Neuronal stem cell (in vitro differentiated cells): ENCODE results near the gene DGCR6L.
"Not testable (repeated sequence)": the region's sequence is repeated elsewhere in the genome, so short reads cannot be mapped to it uniquely, and the experiment has no call there.

Experiments
- DNase-seq: peaks from one replicate; pipeline ENCODE4 v3.0.0-alpha.2; 2013; ENCODE audit warnings: low spot score
- H2AFZ ChIP-seq: one replicate; pipeline ENCODE4 v1.6.1; 2013; ENCODE audit warnings: mild to moderate bottlenecking, low read length, inconsistent platforms
- H2AK5ac ChIP-seq: 2 replicates; pipeline ENCODE4 v1.6.1; 2013; ENCODE audit warnings: low read depth, mild to moderate bottlenecking, inconsistent platforms, low read length, moderate library complexity, mixed read lengths
- H2BK120ac ChIP-seq: 2 replicates; pipeline ENCODE4 v1.6.1; 2013; ENCODE audit warnings: low read depth, mild to moderate bottlenecking, inconsistent platforms, low read length, moderate library complexity, mixed read lengths
- H2BK12ac ChIP-seq: one replicate; pipeline ENCODE4 v1.6.1; 2013; ENCODE audit warnings: low read length, inconsistent platforms
- H2BK15ac ChIP-seq: 2 replicates; pipeline ENCODE4 v1.6.1; 2013; ENCODE audit warnings: mild to moderate bottlenecking, low read length, inconsistent platforms, mixed read lengths
- H2BK5ac ChIP-seq: one replicate; pipeline ENCODE4 v1.6.1; 2013; ENCODE audit warnings: inconsistent platforms, mild to moderate bottlenecking, low read length, moderate library complexity
- H3K14ac ChIP-seq: one replicate; pipeline ENCODE4 v1.6.1; 2013; ENCODE audit warnings: low read length, inconsistent platforms
- H3K18ac ChIP-seq: 2 replicates; pipeline ENCODE4 v1.6.1; 2013; ENCODE audit warnings: low read length, inconsistent platforms
- H3K23ac ChIP-seq: 2 replicates; pipeline ENCODE4 v1.6.1; 2013; ENCODE audit warnings: low read depth, mild to moderate bottlenecking, mixed read lengths, low read length, inconsistent platforms; ENCODE audit not compliant: poor library complexity
- H3K27ac ChIP-seq: replicated peaks from 3 replicates; pipeline ENCODE4 v1.5.1; 2013; ENCODE audit warnings: low read length, inconsistent platforms
- H3K27me3 ChIP-seq, 3 experiments: 2 replicates each; pipeline ENCODE4 v1.6.1; 2013; ENCODE audit warnings: low read length in 3 of 3, mild to moderate bottlenecking in 2 of 3, inconsistent platforms in 1 of 3, low read depth in 1 of 3, mixed read lengths in 1 of 3, moderate library complexity in 1 of 3; ENCODE audit not compliant: control insufficient read depth in 3 of 3, insufficient read depth in 3 of 3
- H3K36me3 ChIP-seq, 2 donors: replicated peaks in 1 of 2; 2 replicates each; pipeline ENCODE4 v1.6.1; 2013; ENCODE audit warnings: low read length in 2 of 2; ENCODE audit not compliant: control insufficient read depth in 2 of 2, insufficient read depth in 2 of 2
- H3K4ac ChIP-seq: 2 replicates; pipeline ENCODE4 v1.6.1; 2013; ENCODE audit warnings: inconsistent platforms, mild to moderate bottlenecking, low read length, moderate library complexity
- H3K4me1 ChIP-seq, 2 donors: 1 replicate in 1 of 2; 2 replicates in 1 of 2; pipeline ENCODE4 v1.6.1; 2013; ENCODE audit warnings: low read length in 2 of 2, low read depth in 1 of 2; ENCODE audit not compliant: control insufficient read depth in 2 of 2, insufficient read depth in 1 of 2
- H3K4me2 ChIP-seq: one replicate; pipeline ENCODE4 v1.6.1; 2013; ENCODE audit warnings: mild to moderate bottlenecking, low read length, inconsistent platforms; ENCODE audit not compliant: insufficient read depth, poor library complexity, severe bottlenecking
- H3K4me3 ChIP-seq, 2 donors: 2 replicates each; pipeline ENCODE4 v1.5.1; 2013; ENCODE audit warnings: low read length in 2 of 2, mild to moderate bottlenecking in 2 of 2, inconsistent platforms in 1 of 2, moderate library complexity in 1 of 2
- H3K79me1 ChIP-seq: one replicate; pipeline ENCODE4 v1.6.1; 2013; ENCODE audit warnings: low read depth, mild to moderate bottlenecking, inconsistent platforms, low read length, moderate library complexity
- H3K9ac ChIP-seq: one replicate; pipeline ENCODE4 v1.6.1; 2013; ENCODE audit warnings: mild to moderate bottlenecking, low read depth, low read length, inconsistent platforms; ENCODE audit not compliant: poor library complexity
- H3K9me3 ChIP-seq, 2 donors: replicated peaks in 1 of 2; 2 replicates each; pipeline versions ENCODE3 to v1.6.1; 2013; ENCODE audit warnings: low read length in 2 of 2, mild to moderate bottlenecking in 2 of 2, inconsistent platforms in 1 of 2, low read depth in 1 of 2, mixed read lengths in 1 of 2, moderate library complexity in 1 of 2; ENCODE audit not compliant: control insufficient read depth in 2 of 2, insufficient read depth in 1 of 2
- H4K8ac ChIP-seq: one replicate; pipeline ENCODE4 v1.6.1; 2013; ENCODE audit warnings: low read depth, mild to moderate bottlenecking, inconsistent platforms, low read length, moderate library complexity
- H4K91ac ChIP-seq: one replicate; pipeline ENCODE4 v1.6.1; 2013; ENCODE audit warnings: low read length, low read depth, mild to moderate bottlenecking, inconsistent platforms; ENCODE audit not compliant: poor library complexity
- WGBS, 2 donors: extraction: QIAGEN DNeasy Blood & Tissue Kit; methylation state at CpG; one replicate each; pipeline ENCODE4 v1.1.7; 2013; ENCODE audit warnings: missing lambda C conversion rate in 2 of 2, mixed read lengths in 1 of 2; ENCODE audit not compliant: insufficient read length in 2 of 2, insufficient replicate concordance in 1 of 2; ENCODE audit errors: extremely low coverage in 2 of 2; 5-methylcytosine and 5-hydroxymethylcytosine counted together

The DGCR6L gene

GRCh38 chr22:20266667-20267440 is 53.0 kb downstream of the DGCR6L start:
- Histone ChIP-seq H2BK5ac (peak overlapping the region; percentile 53), H3K14ac (peak overlapping the region; percentile 99), H3K9ac (peak overlapping the region; percentile 81), H3K4ac (peak overlapping the region; percentile 98), H2AK5ac (peak overlapping the region; percentile 63), H2BK120ac (peak overlapping the region; percentile 47), H3K18ac (peak overlapping the region; percentile 90), H3K79me1 (peaks cover 18% of the 10 kb centered on the region), H2BK12ac (peak overlapping the region; percentile 97), H4K8ac (peak overlapping the region; percentile 82), H3K4me1 (peaks cover 26 to 28% of the 10 kb centered on the region in 2 donors), H3K23ac (peak overlapping the region; percentile 98), H3K4me3 (peak overlapping the region; percentile 55 to 67), H2BK15ac (peak overlapping the region; percentile 67), H3K4me2 (peak overlapping the region; percentile 83)
- H3K9me3 ChIP-seq, H3K27ac ChIP-seq, H3K36me3 ChIP-seq, DNase-seq, H2AFZ ChIP-seq, H3K27me3 ChIP-seq, H4K91ac ChIP-seq: not testable (repeated sequence)
- no CpG with 5 or more reads among the region's 33 CpGs for WGBS, 2 donors

DNA sequence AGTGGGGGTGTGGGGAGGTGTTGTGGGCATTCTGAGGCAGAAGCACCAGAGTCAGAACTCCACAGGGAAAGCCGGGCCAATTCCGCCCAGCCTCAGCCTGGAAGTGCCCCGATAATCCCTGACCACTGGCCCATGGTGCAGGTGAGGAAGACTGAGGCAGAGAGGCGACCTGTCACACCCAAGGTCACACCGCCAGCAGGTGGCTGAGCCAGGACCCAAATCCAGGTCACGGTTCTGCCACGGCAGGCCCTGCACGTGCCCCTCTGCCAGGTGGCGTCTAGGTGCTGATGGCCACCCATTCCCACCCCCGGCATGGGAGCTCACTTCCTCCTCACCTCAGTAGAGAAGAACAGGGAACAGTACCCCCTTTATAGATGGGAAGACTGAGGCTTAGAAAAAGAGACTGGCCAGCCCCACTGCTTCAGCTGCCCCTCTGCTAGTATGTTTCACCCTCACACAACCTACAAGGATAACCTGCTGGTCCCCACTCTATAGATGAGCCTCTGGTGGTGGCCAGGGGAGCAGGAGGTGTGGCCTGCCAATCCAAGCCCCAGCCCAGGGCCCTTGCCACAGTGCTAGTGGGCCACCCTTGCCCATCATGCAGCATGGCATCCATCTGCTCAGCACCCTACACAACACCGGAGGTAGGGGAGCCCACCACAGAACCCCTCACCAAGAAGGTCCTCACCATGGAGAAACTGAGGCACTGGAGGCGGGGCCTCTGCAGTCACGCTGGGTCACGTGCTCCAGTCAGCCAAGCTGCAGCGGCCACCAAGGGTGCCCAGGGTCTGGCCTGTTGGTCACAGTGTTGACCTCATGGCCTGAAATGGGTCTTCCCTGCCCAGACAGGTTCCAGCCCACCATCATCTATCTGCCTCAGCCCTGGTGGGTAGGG is 53.8 kb downstream of the DGCR6L start:
- H4K8ac ChIP-seq, H2BK120ac ChIP-seq, H3K9me3 ChIP-seq, H3K14ac ChIP-seq, H2BK12ac ChIP-seq, H3K27me3 ChIP-seq, H3K18ac ChIP-seq, H3K9ac ChIP-seq, H3K36me3 ChIP-seq, H2AFZ ChIP-seq, H3K4me2 ChIP-seq, H3K27ac ChIP-seq, H2BK5ac ChIP-seq, DNase-seq, H2AK5ac ChIP-seq, H2BK15ac ChIP-seq, H3K4me3 ChIP-seq, H3K4ac ChIP-seq, H4K91ac ChIP-seq: not testable (repeated sequence)
- Histone ChIP-seq H3K23ac (peak overlapping the region; percentile 98), H3K4me1 (peaks cover 24 to 25% of the 10 kb centered on the region in 2 donors), H3K79me1 (peaks cover 18% of the 10 kb centered on the region)
- no CpG with 5 or more reads among the region's 15 CpGs for WGBS, 2 donors

GRCh38 chr22:20264614-20265452 is 55.0 kb downstream of the DGCR6L start:
- Histone ChIP-seq H3K4me1 (peaks cover 22 to 24% of the 10 kb centered on the region in 2 donors), H4K91ac (no peak overlapping the region), H3K4me2 (peak overlapping the region; percentile 18), H3K4ac (no peak overlapping the region), H3K9me3 (no peaks in the 10 kb centered on the region), H3K27me3 (no peaks in the 10 kb centered on the region), H3K18ac (peak overlapping the region; percentile 64), H3K36me3 (no peaks in the 10 kb centered on the region), H3K27ac (no peak overlapping the region), H2BK5ac (no peak overlapping the region), H3K4me3 (no peak overlapping the region), H2AFZ (no peak overlapping the region), H3K23ac (peak overlapping the region; percentile 98), H4K8ac (no peak overlapping the region), H2BK120ac (no peak overlapping the region), H3K79me1 (peaks cover 18% of the 10 kb centered on the region), H2BK15ac (no peak overlapping the region), H3K9ac (peak overlapping the region; percentile 44), H2BK12ac (peak overlapping the region; percentile 58), H3K14ac (peak overlapping the region; percentile 8), H2AK5ac (no peak overlapping the region)
- WGBS, 2 donors: no CpG with 5 or more reads among the region's 21 CpGs
- no peak for DNase-seq
